Umbilical cord (tissue), 2 donors: ENCODE data around the gene DRAP1. TPM values are rescaled to one million over a fixed set of nuclear protein-coding genes. Genes with fewer than 3 reads are reported as not detected.
"Not testable (repeated sequence)": the region's sequence is repeated elsewhere in the genome, so short reads cannot be mapped to it uniquely, and the experiment has no call there.

Experiments used
- DNase-seq: peaks from one replicate; pipeline ENCODE4 v3.0.0-alpha.2; 2015; ENCODE audit warnings: low spot score
- total RNA-seq: library from RNA; depleted of rRNA; stranded (reverse); fragments of >200 nt; gene quantifications from one replicate; pipeline ENCODE4 v1.2.3, GENCODE V29; 2014; ENCODE audit warnings: low replicate concordance; ENCODE audit not compliant: insufficient read depth

The DRAP1 gene
- total RNA-seq, 1 donor from 2014 or later: 69.6 TPM

DNA sequence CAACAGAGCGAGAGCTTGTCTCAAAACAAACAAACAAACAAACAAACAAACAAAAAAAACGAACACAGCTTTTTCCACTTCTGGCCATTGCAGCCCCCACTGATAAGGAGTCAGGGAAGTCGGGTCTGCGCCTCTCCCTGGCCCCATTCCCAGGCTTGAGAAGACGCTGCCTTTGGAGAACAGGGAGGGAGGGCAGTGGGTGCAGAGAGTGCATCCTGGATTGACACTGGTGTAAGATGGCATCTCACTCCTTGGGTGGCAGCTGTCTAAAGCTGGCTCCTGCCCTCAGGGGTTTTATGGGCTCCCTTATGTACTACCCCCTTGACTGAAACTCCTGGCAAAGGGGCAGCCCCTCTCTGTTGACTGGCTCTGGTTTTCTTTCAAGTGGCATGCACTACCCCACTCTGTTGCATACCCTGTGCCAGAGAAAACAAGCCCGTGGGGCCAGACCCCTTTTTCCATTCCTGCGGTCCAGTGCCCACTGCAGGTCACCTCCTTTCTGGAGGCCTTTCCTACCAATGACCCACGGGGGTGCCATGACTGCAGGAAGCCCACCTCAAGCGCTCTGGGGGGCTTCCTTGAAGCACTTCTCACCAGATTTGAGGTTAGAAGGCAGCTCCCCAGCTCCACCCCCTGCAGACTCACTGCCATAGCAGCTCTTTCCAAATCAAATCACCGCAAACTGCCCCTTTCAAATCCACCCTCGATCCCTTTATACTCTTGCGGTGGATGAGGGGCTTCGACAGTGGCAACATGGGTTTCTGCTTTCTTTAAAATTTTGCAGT is 12.7 kb downstream of the DRAP1 start:
- no peak for DNase-seq

DNA sequence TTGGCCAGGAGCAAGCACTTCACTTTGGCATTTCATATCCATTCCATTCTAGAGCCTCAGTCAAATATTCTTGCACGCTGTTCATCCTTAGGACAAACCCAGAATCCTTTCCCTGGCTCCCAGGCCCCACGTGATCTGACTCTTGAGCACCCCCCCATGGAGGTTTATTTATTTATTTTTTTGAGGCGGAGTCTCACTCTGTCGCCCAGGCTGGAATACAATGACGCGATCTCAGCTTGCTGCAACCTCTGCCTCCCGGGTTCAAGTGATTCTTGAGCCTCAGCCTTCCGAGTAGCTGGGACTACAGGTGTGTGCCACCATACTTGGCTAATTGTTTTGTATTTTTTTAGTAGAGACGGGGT is 13.3 kb downstream of the DRAP1 start:
- DNase-seq: no peak

DNA sequence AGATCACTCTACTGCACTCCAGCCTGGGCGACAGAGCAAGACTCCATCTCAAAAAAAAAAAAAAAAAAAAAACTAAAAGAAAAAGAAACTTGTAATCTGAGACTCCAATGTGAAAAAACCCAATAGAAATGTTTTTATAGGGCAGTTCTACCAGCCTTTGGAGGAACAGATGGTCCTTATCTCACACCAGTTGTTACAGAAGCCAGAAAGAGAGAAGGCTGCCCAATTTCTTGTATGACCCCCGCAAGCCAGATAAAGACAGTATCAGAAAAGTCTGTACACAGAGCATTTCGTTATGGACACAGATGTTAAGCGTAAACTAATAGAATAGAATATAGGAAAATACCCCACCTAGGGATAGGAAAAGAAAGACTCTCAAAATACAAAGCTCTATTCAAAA is 14.8 kb downstream of the DRAP1 start:
- DNase-seq: peak; percentile 71

DNA sequence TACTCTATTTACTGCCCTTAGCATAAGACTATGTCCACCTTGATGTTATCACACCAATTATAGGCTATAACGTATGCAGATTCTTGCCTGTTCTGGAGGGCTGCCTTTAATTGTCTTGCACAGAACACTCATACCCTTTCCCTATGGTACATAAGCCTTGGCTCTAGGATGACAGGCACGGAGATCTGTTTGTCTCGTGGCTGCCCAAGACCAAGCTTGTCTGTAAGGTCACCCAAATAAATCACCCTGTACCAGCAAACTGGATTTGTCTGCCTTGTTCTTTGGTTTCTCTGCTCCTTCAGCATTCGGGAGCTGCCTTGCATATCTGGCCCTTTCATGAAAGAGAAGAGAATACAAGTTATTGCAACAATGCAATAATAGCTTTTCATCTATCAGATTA is 18.5 kb downstream of the DRAP1 start:
- no peak for DNase-seq

DNA sequence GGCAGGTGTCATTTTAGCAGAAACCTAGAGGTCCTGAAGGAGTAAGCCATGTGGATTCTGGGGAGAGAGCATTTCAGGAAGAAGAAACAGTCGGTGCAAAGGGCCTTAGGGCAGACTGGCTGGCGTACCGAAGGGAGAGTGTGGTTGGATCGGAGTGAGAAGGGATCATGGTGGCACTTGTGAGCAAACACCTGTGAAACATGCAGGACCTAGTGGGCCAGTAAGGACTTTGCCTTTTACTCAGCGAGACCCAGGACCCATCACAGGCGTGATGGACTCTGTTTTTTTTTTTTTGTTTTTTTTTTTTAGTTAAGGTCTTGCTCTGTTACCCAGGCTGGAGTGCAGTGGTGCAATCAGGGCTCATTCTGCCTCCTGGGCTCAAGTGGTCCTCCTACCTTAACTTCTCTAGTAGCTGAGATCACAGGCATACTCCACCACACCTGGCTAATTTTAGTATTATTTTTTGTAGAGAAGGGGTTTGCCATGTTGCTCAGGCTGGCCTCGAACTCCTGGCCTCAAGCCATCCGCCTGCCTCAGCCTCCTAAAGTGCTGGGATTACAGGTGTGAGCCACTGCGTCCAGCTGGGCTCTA is 22.6 kb downstream of the DRAP1 start:
- DNase-seq: no peak

DNA sequence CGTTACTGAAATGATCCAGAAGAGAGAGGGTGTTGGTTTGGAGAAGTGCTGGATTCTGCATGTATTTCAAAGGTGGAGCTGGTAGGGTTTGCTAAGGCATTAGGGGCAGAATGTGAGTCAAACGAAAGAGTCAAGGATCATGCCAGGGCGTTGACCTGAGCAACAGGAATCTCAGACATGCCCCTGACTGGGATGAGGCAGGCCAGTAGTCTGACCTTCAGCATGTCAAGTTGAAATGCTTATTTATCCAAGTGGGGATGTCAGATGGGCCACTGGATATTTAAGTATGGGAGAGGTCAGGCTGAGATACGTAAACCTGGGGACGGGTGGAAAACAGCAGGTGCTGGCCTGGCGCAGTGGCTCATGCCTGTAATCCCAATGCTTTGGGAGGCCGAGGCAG is 23.3 kb downstream of the DRAP1 start:
- no peak for DNase-seq

DNA sequence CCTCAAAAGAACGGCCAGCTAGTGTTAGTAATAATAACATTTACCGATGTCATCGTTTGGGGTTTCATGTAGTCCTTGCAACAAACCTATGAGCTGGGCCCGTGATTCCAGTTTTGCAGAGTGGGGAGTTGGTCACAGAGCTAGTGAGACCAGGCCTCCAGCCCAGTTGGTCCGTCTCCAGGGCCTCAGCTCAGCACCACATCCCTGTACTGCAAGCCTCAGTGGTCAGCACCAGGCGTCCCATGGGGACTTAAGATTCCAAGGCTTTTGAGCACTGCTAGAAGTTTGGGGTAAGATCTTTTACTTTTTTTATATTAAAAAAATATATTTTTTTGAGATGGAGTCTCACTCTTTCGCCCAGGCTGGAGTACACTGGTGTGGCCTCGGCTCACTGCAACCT is 25.0 kb downstream of the DRAP1 start:
- no peak for DNase-seq

DNA sequence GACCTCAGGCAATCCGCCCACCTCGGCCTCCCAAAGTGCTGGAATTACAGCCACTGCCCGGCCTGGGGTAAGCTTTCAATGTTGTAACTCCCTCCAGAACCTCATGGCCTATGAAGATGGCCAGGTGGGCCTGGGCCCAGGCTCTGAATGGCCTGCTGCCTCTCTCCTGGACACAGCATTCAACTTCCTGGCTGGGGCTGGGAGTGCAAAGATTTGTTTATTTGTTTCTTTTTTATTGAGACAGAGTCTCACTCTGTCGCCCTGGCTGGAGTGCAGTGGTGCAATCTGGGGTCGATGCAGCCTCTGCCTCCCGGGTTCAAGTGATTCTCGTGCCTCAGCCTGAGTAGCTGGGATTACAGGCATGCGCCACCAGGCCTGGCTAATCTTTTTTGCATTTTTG is 25.5 kb downstream of the DRAP1 start:
- DNase-seq: no peak

DNA sequence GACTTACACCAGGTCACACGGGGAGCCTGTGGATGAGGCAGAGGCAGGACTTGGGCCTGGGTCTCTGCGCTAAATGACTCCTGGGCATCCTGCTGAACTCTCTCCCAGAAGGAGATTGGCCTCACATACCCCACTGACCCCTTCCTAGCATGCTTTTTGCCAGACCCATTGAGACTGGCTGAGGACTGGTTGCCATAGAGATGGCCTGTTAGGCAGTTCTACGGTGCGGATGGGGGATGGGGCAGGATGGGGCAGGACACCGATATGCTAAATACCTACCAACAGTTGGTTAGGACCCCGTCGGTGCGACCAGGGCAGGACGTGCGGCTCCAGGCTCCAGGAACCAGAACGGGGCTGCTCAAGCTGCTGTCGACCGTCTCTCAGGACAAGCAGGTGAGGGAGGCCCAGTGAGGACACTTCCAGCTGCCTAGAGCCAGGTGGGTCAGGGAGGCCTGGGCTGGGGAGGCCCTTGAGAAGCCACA is 26.2 kb downstream of the DRAP1 start, which contains the start of gene TSGA10IP:
Gene TSGA10IP, plus strand, starts transcription at position 51 of the 482 bp plus-strand sequence. Its CDS starts 196 bp downstream, at position 247.
- DNase-seq: no peak

DNA sequence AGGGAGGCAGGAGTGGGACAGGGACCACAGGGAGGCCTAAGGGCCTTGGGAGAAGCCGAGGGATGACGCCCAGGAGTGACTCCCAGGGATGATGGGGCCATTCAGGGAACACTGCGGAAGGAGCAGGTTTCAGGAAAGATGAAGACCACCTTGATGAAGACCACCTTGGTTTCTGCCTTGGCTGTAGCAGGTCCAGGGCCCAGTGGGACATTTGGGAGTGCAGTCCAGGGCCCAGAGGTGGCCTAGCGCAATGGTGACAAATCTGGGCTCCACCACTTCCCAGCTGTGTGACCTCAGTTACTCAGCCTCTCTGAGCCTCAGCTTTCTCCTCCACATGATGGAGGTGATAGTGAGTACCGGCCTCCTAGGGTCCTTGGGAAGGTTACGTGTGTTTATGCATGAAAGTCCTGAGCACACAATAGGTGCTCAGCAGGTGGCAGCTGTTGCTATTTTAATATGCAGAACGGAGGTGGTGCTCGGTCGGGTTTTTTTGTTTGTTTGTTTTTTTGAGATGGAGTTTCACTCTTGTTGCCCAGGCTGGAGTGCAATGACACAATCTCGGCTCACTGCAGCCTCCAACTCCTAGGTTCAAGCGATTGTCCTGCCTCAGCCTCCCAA is 26.8 kb downstream of the DRAP1 start:
- DNase-seq: no peak

DNA sequence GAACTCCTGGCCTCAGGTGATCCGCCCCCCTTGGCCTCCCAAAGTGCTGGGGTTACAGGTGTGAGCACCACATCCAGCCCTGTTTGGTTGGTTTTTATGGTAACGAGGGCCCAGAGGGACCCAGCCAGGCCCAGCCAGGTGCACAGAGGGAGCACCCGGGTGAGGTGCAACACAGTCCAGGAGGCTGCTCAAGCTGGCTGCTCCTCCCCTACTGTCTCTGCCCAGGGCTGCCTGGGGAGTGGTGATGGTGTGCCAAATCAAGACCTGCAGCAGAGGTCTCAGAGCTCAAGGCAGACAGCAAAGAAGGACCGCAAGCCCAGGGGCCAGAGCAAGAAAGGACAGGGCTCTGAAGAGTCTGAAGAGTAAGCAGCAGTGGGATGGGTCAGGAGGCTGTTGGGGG is 27.4 kb downstream of the DRAP1 start:
- no peak for DNase-seq

DNA sequence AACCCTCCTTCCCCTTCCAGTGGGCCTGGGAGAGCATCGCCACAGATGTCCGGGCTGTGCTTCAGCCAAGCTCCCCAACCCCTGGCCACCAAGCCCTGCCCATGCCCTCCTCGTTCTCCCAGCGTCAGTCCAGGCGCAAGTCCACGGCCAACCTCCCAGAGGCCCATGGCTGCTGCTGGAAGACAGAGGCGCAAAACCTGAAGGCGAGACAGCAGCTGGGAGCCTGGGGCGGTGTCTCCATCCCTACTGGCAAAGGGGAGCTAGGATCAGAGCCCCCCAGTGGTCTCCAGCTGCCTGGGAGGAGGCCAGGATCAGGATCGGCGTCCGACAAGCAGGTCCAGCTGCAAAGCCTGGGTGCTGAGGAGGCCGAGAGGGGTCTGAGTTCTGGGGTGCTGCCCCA is 27.9 kb downstream of the DRAP1 start:
- DNase-seq: no peak

DNA sequence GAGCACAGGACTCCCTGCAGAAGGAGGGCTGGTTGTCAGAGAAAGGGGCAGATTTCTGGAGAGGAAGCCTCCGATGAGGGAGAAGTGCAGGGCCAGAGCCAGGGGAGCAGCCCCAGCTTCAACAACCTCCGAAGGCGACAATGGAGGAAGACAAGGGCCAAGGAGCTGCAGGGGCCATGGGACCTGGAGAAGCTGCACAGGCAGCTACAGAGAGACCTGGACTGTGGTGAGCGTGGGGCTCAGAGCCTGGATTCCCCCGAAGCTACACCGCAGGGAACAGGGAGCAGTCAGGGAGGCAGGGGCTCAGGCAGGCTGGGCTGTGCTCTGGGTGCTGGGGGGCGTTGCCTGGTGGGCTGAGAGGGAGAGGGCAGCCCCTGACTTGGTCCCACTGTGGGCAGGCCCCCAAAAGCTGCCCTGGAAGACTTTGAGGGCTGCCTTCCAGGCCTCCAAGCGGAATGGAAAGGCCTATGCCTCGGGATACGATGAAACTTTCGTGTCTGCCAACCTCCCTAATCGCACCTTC is 28.4 kb downstream of the DRAP1 start:
- no peak for DNase-seq

DNA sequence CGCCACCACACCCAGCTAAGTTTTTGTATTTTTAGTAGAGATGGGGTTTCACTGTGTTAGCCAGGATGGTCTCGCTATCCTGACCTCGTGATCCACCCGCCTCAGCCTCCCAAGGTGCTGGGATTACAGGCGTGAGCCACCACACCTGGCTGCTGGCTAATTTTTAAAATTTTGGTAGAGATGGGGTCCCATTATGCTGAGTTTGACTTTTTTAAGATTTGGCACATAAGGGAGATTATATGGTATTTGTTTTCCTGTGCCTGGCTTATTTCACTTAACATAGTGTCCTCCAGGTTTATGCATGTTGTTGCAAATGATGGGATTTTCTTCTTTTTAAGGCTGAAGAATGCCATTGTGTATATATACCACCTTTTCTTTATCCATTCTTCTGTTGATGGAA is 31.5 kb downstream of the DRAP1 start:
- not testable (repeated sequence) for DNase-seq

DNA sequence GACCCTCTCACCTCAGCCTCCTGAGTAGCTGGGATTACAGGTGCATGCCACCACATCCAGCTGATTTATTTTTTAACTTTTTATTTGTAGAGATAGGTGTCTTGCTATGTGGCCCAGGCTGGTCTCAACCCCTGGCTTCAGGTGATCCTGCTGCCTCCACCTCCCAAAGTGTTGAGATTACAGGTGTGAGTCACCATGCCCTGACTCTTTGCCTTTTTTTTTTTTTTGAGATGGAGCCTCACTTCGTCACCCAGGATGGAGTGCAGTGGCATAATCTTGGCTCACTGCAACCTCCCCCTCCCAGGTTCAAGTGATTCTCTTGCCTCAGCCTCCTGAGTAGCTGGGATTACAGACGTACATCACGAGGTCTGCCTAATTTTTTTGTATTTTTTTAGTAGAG is 32.4 kb downstream of the DRAP1 start:
- DNase-seq: not testable (repeated sequence)

DNA sequence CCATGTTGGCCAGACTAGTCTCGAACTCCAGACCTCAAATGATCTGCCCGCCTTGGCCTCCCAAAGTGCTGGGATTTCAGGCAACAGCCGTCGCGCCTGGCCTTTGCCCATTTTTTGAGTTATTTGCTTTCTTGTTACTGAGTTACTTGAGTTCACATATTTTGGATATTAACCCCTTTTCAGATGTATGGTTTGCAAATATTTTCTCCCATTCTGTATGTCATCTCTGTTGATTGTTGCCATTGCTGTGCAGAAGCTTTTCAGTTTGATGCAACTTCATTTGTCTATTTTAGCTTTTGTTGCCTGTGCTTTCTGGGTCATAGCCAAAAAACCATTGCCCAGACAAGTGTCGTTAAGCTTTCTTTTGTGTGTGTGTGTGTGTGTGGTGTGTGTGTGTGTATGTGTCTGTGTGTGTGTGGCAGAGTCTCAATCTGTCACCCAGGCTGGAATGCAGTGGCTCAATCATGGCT is 32.9 kb downstream of the DRAP1 start:
- no peak for DNase-seq

DNA sequence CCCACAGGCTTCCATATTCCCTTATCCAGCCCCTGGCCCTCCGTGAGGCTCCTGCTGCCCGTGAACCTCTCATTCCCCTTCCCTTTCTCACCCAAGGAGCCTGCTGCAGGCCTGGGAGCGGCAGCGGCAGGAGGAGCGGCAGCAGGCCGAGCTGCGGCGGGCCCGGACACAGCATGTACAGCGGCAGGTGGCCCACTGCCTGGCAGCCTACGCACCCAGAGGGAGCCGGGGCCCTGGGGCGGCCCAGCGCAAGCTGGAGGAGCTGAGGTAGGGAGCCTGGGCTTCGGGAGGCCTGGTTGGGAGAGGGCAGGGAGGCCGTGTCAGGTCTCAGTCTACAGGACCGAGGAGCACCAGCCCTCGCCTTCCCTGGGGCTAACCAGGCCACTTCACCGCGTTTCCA is 34.2 kb downstream of the DRAP1 start:
- DNase-seq: no peak

DNA sequence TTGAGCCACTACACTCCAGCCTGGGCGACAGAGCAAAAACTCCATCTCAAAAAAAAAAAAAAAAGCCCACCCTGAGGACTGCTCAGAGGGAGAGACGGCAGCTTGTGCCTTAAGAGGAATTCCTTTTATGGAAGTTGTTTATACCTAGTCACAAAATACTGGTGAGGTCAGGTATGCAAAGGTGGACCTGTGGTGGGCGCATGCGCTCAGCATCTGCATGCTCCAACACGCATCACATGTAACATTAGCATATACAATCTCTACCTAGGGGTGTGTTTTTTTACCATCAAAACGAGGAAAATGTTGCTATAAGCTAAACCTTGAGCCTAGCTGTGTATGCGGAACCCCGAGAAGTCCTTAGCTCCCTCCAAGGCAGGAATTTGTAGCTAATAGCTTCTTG is 35.5 kb downstream of the DRAP1 start:
- peak; percentile 19 for DNase-seq

DNA sequence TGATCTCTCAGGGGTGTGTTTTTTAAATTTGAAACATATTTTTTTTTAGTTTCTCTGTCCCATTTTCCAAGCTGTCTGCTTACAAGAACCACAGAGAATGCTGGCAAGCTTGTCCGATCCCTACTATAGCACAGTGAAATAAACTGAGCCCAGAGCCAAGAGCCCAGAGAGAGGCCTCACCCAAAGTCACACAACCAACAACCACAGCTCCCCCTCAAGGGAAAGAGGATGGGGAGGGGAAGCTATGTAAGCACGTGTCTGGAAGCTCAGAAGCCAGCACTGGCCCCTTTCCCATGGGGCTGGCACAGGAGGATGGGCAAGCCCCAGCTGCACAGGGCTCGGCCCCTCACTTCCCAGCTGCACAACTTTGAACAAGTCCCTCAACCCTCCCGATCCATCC is 39.1 kb downstream of the DRAP1 start:
- no peak for DNase-seq

DNA sequence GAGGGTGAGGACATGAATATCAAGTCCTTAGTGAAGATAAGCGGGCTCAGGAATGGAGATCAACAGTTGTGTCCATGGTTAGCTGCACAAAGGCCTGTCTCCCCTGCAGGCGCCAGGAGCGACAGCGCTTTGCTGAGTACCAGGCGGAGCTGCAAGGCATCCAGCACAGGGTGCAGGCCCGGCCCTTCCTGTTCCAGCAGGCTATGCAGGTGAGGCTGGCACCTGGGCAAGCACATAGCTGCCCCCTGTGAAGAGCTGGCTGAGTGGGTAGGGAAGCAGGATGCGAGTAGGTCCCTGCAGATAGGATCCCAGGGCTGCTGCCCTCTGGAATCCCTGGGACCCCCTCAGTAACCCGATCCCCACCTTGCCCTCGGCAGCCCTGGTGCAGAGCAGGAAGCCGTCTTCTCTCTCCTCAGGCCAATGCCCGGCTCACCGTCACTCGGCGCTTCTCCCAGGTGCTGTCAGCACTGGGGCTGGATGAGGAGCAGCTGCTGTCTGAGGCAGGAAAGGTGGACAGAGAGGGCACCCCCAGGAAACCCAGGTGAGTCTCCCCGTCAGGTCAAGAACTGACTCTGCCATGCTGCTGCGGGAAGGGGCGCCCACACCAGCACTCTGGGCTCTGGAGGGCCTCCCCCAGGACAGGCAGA is 39.7 kb downstream of the DRAP1 start:
- no peak for DNase-seq

DNA sequence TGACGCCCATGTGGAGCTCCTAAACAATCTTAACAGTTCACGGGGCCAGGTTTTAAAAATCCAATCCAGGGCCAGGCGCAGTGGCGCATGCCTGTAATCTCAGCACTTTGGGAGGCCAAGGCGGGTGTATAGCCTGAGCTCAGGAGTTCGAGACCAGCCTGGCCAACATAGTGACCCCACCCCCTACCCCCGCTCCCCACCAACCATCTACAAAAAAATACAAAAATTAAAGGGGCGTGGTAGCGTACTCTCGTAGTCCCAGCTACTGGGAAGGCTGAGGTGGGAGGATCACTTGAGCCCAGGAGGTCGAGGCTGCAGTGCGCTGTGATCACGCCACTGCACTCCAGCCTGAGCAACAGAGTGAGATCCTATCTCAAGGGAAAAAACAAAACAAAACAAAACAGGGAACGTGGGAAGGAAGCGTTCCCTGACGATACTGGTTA is 41.6 kb downstream of the DRAP1 start:
- DNase-seq: no peak
